GM13976 (cell line): Measurements from ENCODE around the gene CPPED1.

ENCODE experiments used
- DNase-seq: peaks from one replicate; pipeline ENCODE4 v3.0.0; 2012; ENCODE audit warnings: low spot score
- in situ Hi-C: fragments of 300-500 bp; cut with MboI; formaldehyde crosslinking; loops from one replicate; pipeline ENCODE4 v1.12.0; 2022; ENCODE audit warnings: low sequenced_read_pairs, mixed read lengths, inconsistent platforms; ENCODE audit not compliant: unreplicated experiment
- TF ChIP-seq, protein P1 (sequence below): IDR thresholded peaks from 2 replicates; pipeline ENCODE4 v1.5.1; 2012; ENCODE audit warnings: borderline replicate concordance, mild to moderate bottlenecking; ENCODE audit not compliant: insufficient read depth; ENCODE audit errors: extremely low read depth, missing control alignments, control extremely low read depth

Gene CPPED1

GRCh38 chr16:12719972-12720371 is 83.7 kb downstream of the CPPED1 start:
- TF ChIP-seq, protein P1, sequence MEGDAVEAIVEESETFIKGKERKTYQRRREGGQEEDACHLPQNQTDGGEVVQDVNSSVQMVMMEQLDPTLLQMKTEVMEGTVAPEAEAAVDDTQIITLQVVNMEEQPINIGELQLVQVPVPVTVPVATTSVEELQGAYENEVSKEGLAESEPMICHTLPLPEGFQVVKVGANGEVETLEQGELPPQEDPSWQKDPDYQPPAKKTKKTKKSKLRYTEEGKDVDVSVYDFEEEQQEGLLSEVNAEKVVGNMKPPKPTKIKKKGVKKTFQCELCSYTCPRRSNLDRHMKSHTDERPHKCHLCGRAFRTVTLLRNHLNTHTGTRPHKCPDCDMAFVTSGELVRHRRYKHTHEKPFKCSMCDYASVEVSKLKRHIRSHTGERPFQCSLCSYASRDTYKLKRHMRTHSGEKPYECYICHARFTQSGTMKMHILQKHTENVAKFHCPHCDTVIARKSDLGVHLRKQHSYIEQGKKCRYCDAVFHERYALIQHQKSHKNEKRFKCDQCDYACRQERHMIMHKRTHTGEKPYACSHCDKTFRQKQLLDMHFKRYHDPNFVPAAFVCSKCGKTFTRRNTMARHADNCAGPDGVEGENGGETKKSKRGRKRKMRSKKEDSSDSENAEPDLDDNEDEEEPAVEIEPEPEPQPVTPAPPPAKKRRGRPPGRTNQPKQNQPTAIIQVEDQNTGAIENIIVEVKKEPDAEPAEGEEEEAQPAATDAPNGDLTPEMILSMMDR = no peak
- in situ Hi-C loops = no loop called here
- DNase-seq = no peak

DNA sequence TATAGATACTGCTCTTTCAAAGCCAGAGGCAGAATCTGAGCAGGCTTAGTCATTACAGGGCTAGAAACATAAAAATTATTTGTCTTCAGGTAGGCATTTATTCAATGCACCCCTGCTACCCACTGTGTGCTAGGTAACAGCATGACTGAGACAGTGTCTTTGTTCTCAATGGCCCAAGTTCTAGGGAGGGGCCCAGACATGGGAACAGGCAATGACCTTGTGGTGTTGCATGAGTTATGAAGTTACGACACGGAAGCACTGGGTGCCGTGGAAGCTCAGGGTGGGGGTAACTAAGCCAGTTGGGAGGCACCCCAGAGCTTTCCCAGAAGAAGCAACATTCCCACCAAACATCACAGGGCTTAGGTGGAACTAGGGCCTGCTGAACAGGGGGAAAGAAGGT is 87.0 kb downstream of the CPPED1 start:
- DNase-seq = no peak
- in situ Hi-C loops = no loop called here
- TF ChIP-seq, protein P1 = no peak

DNA sequence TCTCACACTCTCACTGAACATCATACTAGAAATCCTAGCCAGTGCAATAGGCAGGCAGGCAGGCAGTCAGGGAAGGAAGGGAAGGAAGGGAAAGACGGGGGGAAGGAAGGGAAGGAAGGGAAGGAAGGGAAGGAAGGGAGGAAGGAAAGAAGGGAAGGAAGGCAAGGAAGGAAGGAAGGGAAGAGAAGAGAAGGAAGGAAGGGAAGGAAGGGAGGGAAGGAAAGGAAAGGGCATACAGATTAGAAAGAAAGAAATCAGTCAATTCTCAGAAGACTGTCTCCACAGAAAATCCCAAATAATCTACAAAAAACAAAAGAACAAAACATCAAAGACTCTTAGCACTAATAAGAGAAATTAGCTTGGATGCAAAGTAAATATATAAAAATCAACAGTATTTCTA is 93.9 kb downstream of the CPPED1 start:
- TF ChIP-seq, protein P1 = no peak
- in situ Hi-C loops = no loop called here

DNA sequence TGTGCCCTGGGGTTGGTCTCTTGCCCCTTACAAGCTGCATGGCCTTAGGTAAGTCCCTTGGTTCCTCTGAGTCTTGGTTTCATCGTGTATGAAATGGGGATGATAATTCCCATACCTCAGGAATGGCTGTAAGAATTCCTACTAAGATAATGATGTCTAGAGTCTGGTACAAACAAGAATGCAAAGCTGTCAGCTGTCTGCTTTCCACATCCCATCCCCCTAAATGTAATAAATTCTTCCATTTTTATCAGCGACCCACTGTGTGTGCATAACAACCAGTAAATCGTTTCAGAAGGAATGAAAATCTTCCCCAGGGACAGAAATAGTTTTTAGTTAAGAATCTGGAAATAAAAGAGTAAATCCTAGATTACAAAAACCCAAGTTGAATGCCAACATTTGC is 95.4 kb downstream of the CPPED1 start:
- no peak for DNase-seq
- in situ Hi-C loops = no loop called here
- TF ChIP-seq, protein P1 = no peak

More for the DNA sequence above, 93.9 kb downstream of the CPPED1 start:
- no peak for DNase-seq

GRCh38 chr16:12706628-12707027 is 97.1 kb downstream of the CPPED1 start:
- DNase-seq = no peak
- in situ Hi-C loops = no loop called here
- TF ChIP-seq, protein P1 = no peak

- no peak for DNase-seq
- in situ Hi-C loops = no loop called here
- TF ChIP-seq, protein P1 = no peak
These were observed 99.1 kb downstream of the CPPED1 start for GRCh38 chr16:12704492-12705111.

- in situ Hi-C loops = no loop called here
- DNase-seq = no peak
- TF ChIP-seq, protein P1 = no peak
These were observed 99.8 kb downstream of the CPPED1 start for GRCh38 chr16:12703935-12704334.
